IgD-negative memory B cell (primary cell): ENCODE measurements around the gene MYCBP. TPM values are rescaled to one million over a fixed set of nuclear protein-coding genes. Genes with fewer than 3 reads are reported as not detected.
A peak's percentile ranks its signal among the peaks of the same experiment; 100 is the strongest.
"Not testable (repeated sequence)": the region's sequence is repeated elsewhere in the genome, so short reads cannot be mapped to it uniquely, and the experiment has no call there.

ENCODE experiments used
- H3K27ac Mint-ChIP-seq, 3 donors: one replicate each; pipeline ENCODE4 v1.8.0; 2020 to 2022; ENCODE audit warnings: mild to moderate bottlenecking in 3 of 3, mixed read lengths in 3 of 3, moderate library complexity in 1 of 3
- H3K27me3 Mint-ChIP-seq: one replicate; pipeline ENCODE4 v1.8.0; 2021; ENCODE audit warnings: mixed read lengths
- H3K36me3 Mint-ChIP-seq: one replicate; pipeline ENCODE4 v1.8.0; 2020; ENCODE audit warnings: mild to moderate bottlenecking, mixed read lengths
- H3K4me1 Mint-ChIP-seq, 3 donors: one replicate each; pipeline ENCODE4 v1.8.0; 2020 to 2022; ENCODE audit warnings: mixed read lengths in 3 of 3, mild to moderate bottlenecking in 1 of 3
- H3K4me3 Mint-ChIP-seq, 4 donors: one replicate each; pipeline ENCODE4 v1.8.0; 2020 to 2022; ENCODE audit warnings: mild to moderate bottlenecking in 4 of 4, mixed read lengths in 4 of 4, moderate library complexity in 3 of 4
- H3K9me3 Mint-ChIP-seq, 3 donors: one replicate each; pipeline ENCODE4 v1.8.0; 2020 to 2021; ENCODE audit warnings: mixed read lengths in 3 of 3, mild to moderate bottlenecking in 1 of 3
- polyA plus RNA-seq: library from polyadenylated mRNA; unstranded; fragments of 300-500 nt; fragmentation: Illumina TruSeq; gene quantifications from one replicate; pipeline ENCODE4 v1.2.3, GENCODE V29; 2021

The MYCBP gene
- polyA plus RNA-seq, 1 donor from 2014 or later = 35.6 TPM

- H3K4me1 Mint-ChIP-seq = peaks cover 7 to 11% (median 10%) of the 10 kb centered on the region in 3 donors
- peaks cover 13% of the 10 kb centered on the region for H3K36me3 Mint-ChIP-seq
- H3K27me3 Mint-ChIP-seq = no peaks in the 10 kb centered on the region
- H3K4me3 Mint-ChIP-seq = peak overlapping the region in 1 of 4 donors; percentile 7
- peak overlapping the region in 1 of 3 donors; percentile 0 for H3K27ac Mint-ChIP-seq
- no peaks in the 10 kb centered on the region for H3K9me3 Mint-ChIP-seq
Observed at GRCh38 chr1:38846210-38846609, 26.9 kb downstream of the MYCBP start.

GRCh38 chr1:38845088-38845487 is 28.1 kb downstream of the MYCBP start:
- not testable (repeated sequence) for H3K27me3 Mint-ChIP-seq, H3K9me3 Mint-ChIP-seq, H3K4me3 Mint-ChIP-seq, H3K27ac Mint-ChIP-seq
- Mint-ChIP-seq H3K36me3 (peaks cover 13% of the 10 kb centered on the region), H3K4me1 (peaks cover 9 to 12% (median 10%) of the 10 kb centered on the region in 3 donors)

- peaks cover 6% of the 10 kb centered on the region for H3K36me3 Mint-ChIP-seq
- H3K27me3 Mint-ChIP-seq = no peaks in the 10 kb centered on the region
- peak overlapping the region in 1 of 3 donors; percentile 18 for H3K27ac Mint-ChIP-seq
- no peak overlapping the region for H3K4me3 Mint-ChIP-seq
- H3K4me1 Mint-ChIP-seq = peaks cover 4 to 5% (median 5%) of the 10 kb centered on the region in 3 donors
- no peaks in the 10 kb centered on the region for H3K9me3 Mint-ChIP-seq
Observed at GRCh38 chr1:38840281-38840680, 32.9 kb downstream of the MYCBP start.

GRCh38 chr1:38839363-38839762 is 33.8 kb downstream of the MYCBP start:
- Mint-ChIP-seq H3K4me3 (no peak overlapping the region), H3K27ac (no peak overlapping the region)

GRCh38 chr1:38836316-38836715 is 36.8 kb downstream of the MYCBP start:
- H3K36me3 Mint-ChIP-seq, H3K9me3 Mint-ChIP-seq, H3K27ac Mint-ChIP-seq: not testable (repeated sequence)

More at GRCh38 chr1:38839363-38839762, 33.8 kb downstream of the MYCBP start:
- Mint-ChIP-seq H3K36me3 (peaks cover 2% of the 10 kb centered on the region), H3K27me3 (no peaks in the 10 kb centered on the region), H3K9me3 (no peaks in the 10 kb centered on the region), H3K4me1 (peaks cover 0 to 8% (median 5%) of the 10 kb centered on the region in 3 donors)

GRCh38 chr1:38834937-38835827 is 38.0 kb downstream of the MYCBP start:
- Mint-ChIP-seq H3K36me3 (peaks cover 2% of the 10 kb centered on the region), H3K27ac (no peak overlapping the region), H3K9me3 (no peaks in the 10 kb centered on the region), H3K4me1 (peaks cover 0 to 4% (median 0%) of the 10 kb centered on the region in 3 donors), H3K27me3 (peaks cover 8% of the 10 kb centered on the region), H3K4me3 (no peak overlapping the region)

More at GRCh38 chr1:38836316-38836715, 36.8 kb downstream of the MYCBP start:
- not testable (repeated sequence) for H3K4me1 Mint-ChIP-seq, H3K4me3 Mint-ChIP-seq, H3K27me3 Mint-ChIP-seq

GRCh38 chr1:38834221-38834782 is 38.8 kb downstream of the MYCBP start:
- Mint-ChIP-seq H3K4me3 (no peak overlapping the region), H3K4me1 (peaks cover 0 to 4% (median 0%) of the 10 kb centered on the region in 3 donors), H3K9me3 (no peaks in the 10 kb centered on the region), H3K27me3 (peaks cover 9% of the 10 kb centered on the region), H3K27ac (no peak overlapping the region), H3K36me3 (peaks cover 2% of the 10 kb centered on the region)

- Mint-ChIP-seq H3K36me3 (peaks cover 2% of the 10 kb centered on the region), H3K4me1 (peaks cover 0 to 4% (median 0%) of the 10 kb centered on the region in 3 donors), H3K27ac (no peak overlapping the region), H3K9me3 (no peaks in the 10 kb centered on the region), H3K27me3 (peaks cover 12% of the 10 kb centered on the region), H3K4me3 (no peak overlapping the region)
Observed at GRCh38 chr1:38833146-38833545, 40.0 kb downstream of the MYCBP start.

GRCh38 chr1:38832370-38832734 is 40.8 kb downstream of the MYCBP start:
- no peak overlapping the region for H3K27ac Mint-ChIP-seq
- no peaks in the 10 kb centered on the region for H3K9me3 Mint-ChIP-seq
- H3K27me3 Mint-ChIP-seq = peaks cover 12% of the 10 kb centered on the region
- peaks cover 2% of the 10 kb centered on the region for H3K36me3 Mint-ChIP-seq
- no peak overlapping the region for H3K4me3 Mint-ChIP-seq
- peaks cover 0 to 4% (median 0%) of the 10 kb centered on the region in 3 donors for H3K4me1 Mint-ChIP-seq

- Mint-ChIP-seq H3K27ac (no peak overlapping the region), H3K27me3 (peaks cover 12% of the 10 kb centered on the region), H3K4me3 (no peak overlapping the region), H3K36me3 (peaks cover 2% of the 10 kb centered on the region), H3K9me3 (no peaks in the 10 kb centered on the region), H3K4me1 (peaks cover 0 to 4% (median 0%) of the 10 kb centered on the region in 3 donors)
Observed at GRCh38 chr1:38831731-38832369, 41.3 kb downstream of the MYCBP start.

- no peak overlapping the region for H3K27ac Mint-ChIP-seq
- no peak overlapping the region for H3K4me3 Mint-ChIP-seq
- no peaks in the 10 kb centered on the region for H3K9me3 Mint-ChIP-seq
- H3K36me3 Mint-ChIP-seq = peaks cover 2% of the 10 kb centered on the region
- no peaks in the 10 kb centered on the region for H3K4me1 Mint-ChIP-seq
- H3K27me3 Mint-ChIP-seq = peaks cover 16% of the 10 kb centered on the region
Observed at GRCh38 chr1:38829368-38829767, 43.8 kb downstream of the MYCBP start.

GRCh38 chr1:38827318-38827717 is 45.8 kb downstream of the MYCBP start:
- peaks cover 2% of the 10 kb centered on the region for H3K36me3 Mint-ChIP-seq
- peaks cover 17% of the 10 kb centered on the region for H3K27me3 Mint-ChIP-seq
- no peaks in the 10 kb centered on the region for H3K9me3 Mint-ChIP-seq
- H3K27ac Mint-ChIP-seq = no peak overlapping the region
- no peak overlapping the region for H3K4me3 Mint-ChIP-seq
- no peaks in the 10 kb centered on the region for H3K4me1 Mint-ChIP-seq

- peaks cover 20% of the 10 kb centered on the region for H3K27me3 Mint-ChIP-seq
- no peak overlapping the region for H3K4me3 Mint-ChIP-seq
- no peak overlapping the region for H3K27ac Mint-ChIP-seq
- no peaks in the 10 kb centered on the region for H3K4me1 Mint-ChIP-seq
- peaks cover 2% of the 10 kb centered on the region for H3K36me3 Mint-ChIP-seq
- H3K9me3 Mint-ChIP-seq = no peaks in the 10 kb centered on the region
Observed at GRCh38 chr1:38826886-38827285, 46.3 kb downstream of the MYCBP start.

- Mint-ChIP-seq H3K27me3 (peaks cover 23% of the 10 kb centered on the region), H3K4me1 (no peaks in the 10 kb centered on the region), H3K4me3 (no peak overlapping the region)
Observed at GRCh38 chr1:38826262-38826661, 46.9 kb downstream of the MYCBP start.

GRCh38 chr1:38820860-38821259 is 52.3 kb downstream of the MYCBP start:
- Mint-ChIP-seq H3K36me3 (peaks cover 2% of the 10 kb centered on the region), H3K4me3 (no peak overlapping the region), H3K4me1 (peaks cover under 1 to 4% (median 4%) of the 10 kb centered on the region in 3 donors), H3K27me3 (peaks cover 37% of the 10 kb centered on the region), H3K9me3 (no peaks in the 10 kb centered on the region), H3K27ac (no peak overlapping the region)

More at GRCh38 chr1:38826262-38826661, 46.9 kb downstream of the MYCBP start:
- peaks cover 2% of the 10 kb centered on the region for H3K36me3 Mint-ChIP-seq
- no peak overlapping the region for H3K27ac Mint-ChIP-seq
- no peaks in the 10 kb centered on the region for H3K9me3 Mint-ChIP-seq
